Measurements from ENCODE around the gene E2F4. TPM values are rescaled to one million over a fixed set of nuclear protein-coding genes. Genes with fewer than 3 reads are reported as not detected.

E2F4 gene
- total and polyA plus RNA-seq, 8 donors, result 45.7 to 81.4 (median 53.9) TPM

DNA sequence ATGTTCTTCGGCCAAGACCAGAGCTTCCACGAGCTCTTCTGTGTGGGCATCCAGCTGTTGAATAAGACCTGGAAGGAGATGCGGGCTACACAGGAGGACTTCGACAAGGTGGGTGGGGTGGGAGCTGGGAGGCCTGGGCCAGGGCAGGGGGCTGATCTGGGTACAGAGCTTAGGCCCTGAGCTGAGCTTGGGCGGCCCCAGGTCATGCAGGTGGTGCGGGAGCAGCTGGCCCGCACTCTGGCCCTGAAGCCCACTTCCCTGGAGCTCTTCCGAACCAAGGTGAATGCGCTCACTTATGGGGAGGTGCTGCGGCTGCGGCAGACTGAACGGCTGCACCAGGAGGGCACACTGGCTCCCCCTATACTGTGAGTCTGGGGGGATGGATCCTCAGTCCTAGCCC lies 10.5 kb downstream of the E2F4 start:
- Histone ChIP-seq H3K27ac (no peak overlapping the region), H3K36me3 (peaks cover 0 to 86% of the 10 kb centered on the region in 2 donors), H3K27me3 (no peaks in the 10 kb centered on the region), H3K4me3 (no peak overlapping the region), H3K4me1 (peaks cover 3 to 17% of the 10 kb centered on the region in 2 donors), H3K9me3 (no peaks in the 10 kb centered on the region)
- TF ChIP-seq, protein P1, sequence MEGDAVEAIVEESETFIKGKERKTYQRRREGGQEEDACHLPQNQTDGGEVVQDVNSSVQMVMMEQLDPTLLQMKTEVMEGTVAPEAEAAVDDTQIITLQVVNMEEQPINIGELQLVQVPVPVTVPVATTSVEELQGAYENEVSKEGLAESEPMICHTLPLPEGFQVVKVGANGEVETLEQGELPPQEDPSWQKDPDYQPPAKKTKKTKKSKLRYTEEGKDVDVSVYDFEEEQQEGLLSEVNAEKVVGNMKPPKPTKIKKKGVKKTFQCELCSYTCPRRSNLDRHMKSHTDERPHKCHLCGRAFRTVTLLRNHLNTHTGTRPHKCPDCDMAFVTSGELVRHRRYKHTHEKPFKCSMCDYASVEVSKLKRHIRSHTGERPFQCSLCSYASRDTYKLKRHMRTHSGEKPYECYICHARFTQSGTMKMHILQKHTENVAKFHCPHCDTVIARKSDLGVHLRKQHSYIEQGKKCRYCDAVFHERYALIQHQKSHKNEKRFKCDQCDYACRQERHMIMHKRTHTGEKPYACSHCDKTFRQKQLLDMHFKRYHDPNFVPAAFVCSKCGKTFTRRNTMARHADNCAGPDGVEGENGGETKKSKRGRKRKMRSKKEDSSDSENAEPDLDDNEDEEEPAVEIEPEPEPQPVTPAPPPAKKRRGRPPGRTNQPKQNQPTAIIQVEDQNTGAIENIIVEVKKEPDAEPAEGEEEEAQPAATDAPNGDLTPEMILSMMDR (IDR thresholded peaks at IDR 0.05), result no peak
- DNase-seq (peak in 1 of 4 donors; percentile 62), ATAC-seq (no peak)
- intact Hi-C loops (cut with DNase I), result no loop called here

DNA sequence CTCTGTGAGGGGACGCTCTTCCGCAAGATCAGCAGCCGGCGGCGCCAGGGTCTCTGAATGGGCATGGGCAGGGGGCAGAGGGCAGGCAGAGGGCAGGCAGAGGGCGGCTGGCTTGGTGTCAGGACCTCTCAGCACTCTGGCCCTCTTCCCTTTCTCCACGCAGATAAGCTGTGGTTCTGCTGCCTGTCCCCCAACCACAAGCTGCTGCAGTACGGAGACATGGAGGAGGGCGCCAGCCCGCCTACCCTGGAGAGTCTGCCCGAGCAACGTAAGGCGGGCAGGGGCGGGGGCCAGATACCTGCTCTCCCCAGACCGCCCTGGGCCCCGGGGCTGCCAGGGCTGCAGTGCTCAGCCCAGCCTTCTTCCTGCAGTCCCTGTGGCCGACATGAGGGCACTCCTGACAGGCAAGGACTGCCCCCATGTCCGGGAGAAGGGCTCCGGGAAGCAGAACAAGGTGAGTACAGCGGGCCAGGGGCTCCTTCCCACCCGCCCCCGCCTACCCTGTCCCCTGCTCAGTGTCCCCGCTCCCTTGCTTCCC lies 11.1 kb downstream of the E2F4 start:
- Histone ChIP-seq H3K4me1 (peaks cover 3 to 12% of the 10 kb centered on the region in 2 donors), H3K36me3 (peaks cover 0 to 81% of the 10 kb centered on the region in 2 donors), H3K27ac (no peak overlapping the region), H3K4me3 (no peak overlapping the region), H3K27me3 (no peaks in the 10 kb centered on the region), H3K9me3 (no peaks in the 10 kb centered on the region)
- TF ChIP-seq, protein P1 (IDR thresholded peaks at IDR 0.05), result no peak
- intact Hi-C loops (cut with DNase I), result no loop called here
- DNase-seq (peak in 1 of 4 donors; percentile 76), ATAC-seq (no peak)

DNA sequence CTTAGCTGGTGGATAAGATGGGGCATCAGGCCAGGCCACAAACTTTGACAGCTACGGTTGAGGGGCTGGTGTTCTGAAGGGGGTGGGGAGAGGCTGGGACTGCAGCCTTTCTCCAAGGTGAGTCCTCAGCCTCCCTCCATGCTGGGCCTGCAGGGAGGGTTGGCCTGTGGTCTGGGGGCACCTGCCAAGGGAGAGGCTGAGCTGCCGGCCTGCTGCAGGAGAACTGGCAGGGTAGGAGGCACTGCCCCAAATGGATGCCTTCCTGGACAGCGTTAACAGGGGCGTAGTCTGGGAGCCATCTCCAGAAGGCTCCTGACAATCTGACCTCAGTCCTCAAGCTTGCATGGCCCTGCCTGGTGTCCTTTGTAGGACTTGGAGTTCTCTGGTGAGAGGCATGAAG lies 12.1 kb downstream of the E2F4 start:
- no peak for ATAC-seq
- peak in 1 of 4 donors; percentile 44 for DNase-seq
- Histone ChIP-seq H3K9me3 (no peaks in the 10 kb centered on the region), H3K27ac (no peak overlapping the region), H3K4me1 (peaks cover 0 to 3% of the 10 kb centered on the region in 2 donors), H3K36me3 (peaks cover 0 to 71% of the 10 kb centered on the region in 2 donors), H3K4me3 (no peak overlapping the region), H3K27me3 (no peaks in the 10 kb centered on the region)
- TF ChIP-seq, protein P1 (IDR thresholded peaks at IDR 0.05), result no peak
- intact Hi-C loops (cut with DNase I), result no loop called here

DNA sequence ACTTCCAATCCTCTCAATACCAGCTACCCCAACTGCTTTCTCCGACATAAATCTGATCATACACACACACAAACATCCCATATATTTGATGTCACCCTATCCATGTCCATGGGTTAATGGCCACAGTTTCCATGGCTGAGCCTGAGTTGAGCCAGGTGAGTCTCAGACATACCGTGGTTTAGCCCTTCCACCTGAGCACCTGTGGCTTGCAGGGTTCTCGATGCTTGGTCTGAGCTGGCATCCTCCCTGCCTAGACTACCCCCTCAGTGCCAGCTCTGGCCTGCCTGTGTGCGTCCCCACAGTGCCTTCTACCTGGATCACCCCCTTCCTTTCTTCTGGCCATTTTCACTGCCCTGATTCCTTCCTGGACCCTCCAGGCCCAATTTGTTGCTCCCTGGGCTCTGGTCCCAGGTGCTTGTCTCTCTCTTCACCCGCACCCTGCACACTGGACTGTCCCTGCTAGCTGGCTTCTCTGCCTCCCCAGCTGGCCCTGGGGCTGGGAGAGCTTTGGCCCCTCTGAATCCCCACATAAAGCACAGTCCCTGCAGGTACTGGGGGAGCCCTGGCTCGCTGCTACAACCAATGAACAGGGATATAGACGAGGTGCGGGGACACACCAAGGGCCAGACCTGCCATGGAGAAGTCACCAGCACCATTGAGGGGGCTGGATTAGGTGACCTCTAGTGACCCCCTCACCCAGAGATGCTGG lies 14.3 kb downstream of the E2F4 start:
- Histone ChIP-seq H3K27ac (no peak overlapping the region), H3K4me3 (no peak overlapping the region), H3K9me3 (no peaks in the 10 kb centered on the region), H3K36me3 (peaks cover 0 to 50% of the 10 kb centered on the region in 2 donors), H3K4me1 (no peaks in the 10 kb centered on the region), H3K27me3 (no peaks in the 10 kb centered on the region)
- DNase-seq (peak in 1 of 4 donors; percentile 32), ATAC-seq (no peak)
- TF ChIP-seq, protein P1 (IDR thresholded peaks at IDR 0.05), result no peak
- intact Hi-C loops (cut with DNase I), result no loop called here

DNA sequence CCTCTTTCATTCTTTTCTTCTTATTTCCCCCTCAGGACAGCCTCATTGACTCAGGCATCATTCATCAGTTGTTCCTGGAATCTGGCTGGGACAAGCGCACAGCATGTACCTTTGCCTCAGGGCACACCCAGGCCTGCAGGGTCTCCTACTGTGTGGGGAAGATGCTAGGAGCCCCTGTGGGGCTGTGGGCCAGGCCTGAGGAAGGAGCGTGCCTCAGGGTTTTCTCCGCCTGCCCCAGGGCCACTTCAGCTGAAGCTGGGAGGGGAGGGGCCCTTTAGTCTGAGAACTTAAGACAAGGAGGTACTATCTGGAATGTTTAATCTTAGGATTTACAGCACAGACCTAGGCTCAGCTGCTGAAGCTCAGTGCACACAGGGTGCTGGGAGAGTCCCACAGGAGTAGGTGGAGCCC lies 14.9 kb downstream of the E2F4 start:
- H3K27me3 ChIP-seq, result no peaks in the 10 kb centered on the region
- intact Hi-C loops (cut with DNase I), result no loop called here
- DNase-seq (peak in 1 of 4 donors; percentile 20), ATAC-seq (no peak)
- H3K9me3 ChIP-seq, result no peaks in the 10 kb centered on the region
- H3K4me3 ChIP-seq, result no peak overlapping the region
- H3K36me3 ChIP-seq, result peaks cover 0 to 45% of the 10 kb centered on the region in 2 donors
- TF ChIP-seq, protein P1 (IDR thresholded peaks at IDR 0.05), result no peak
- H3K4me1 ChIP-seq, result no peaks in the 10 kb centered on the region
- H3K27ac ChIP-seq, result no peak overlapping the region
